B cell (primary cell): ENCODE data around the gene FGD4. TPM values are rescaled to one million over a fixed set of nuclear protein-coding genes. Genes with fewer than 3 reads are reported as not detected.

ENCODE experiments used
- ATAC-seq: fragments of 200-7000 bp; cut with Tn5 transposase; one replicate; pipeline ENCODE4 v1.10.0; 2021; ENCODE audit warnings: low read depth, mild to moderate bottlenecking, moderate number of reproducible peaks, moderate library complexity
- CTCF ChIA-PET: fragments of 350-600 bp; sonication (Branson Sonifier 250); formaldehyde crosslinking; loops from one replicate; lab custom pipeline; 2021; ENCODE audit warnings: antibody characterized with exemption, inconsistent platforms; lab: Charles Lee
- POLR2A ChIA-PET: fragments of 350-600 bp; sonication (Branson Sonifier 250); formaldehyde crosslinking; loops from one replicate; lab custom pipeline; 2021; ENCODE audit warnings: antibody characterized with exemption; lab: Charles Lee
- DNase-seq: peaks from one replicate; pipeline ENCODE4 v3.0.0; 2013
- H2AFZ ChIP-seq: 2 replicates; pipeline ENCODE4 v1.6.1; 2012; ENCODE audit warnings: mild to moderate bottlenecking, low read depth, low read length; ENCODE audit not compliant: insufficient read depth, poor library complexity, severe bottlenecking
- H3K27ac ChIP-seq, 2 donors: 1 replicate in 1 of 2; 2 replicates in 1 of 2; pipeline ENCODE4 v1.5.1; 2012 to 2013; ENCODE audit warnings: low read length in 2 of 2, mild to moderate bottlenecking in 2 of 2, moderate library complexity in 1 of 2
- H3K27me3 ChIP-seq, 4 experiments: fragments of 200-600 bp in 1 of 4; sonication (generic) in 1 of 4; replicated peaks in 1 of 4; 1 replicate in 2 of 4; 2 replicates in 2 of 4; pipeline versions ENCODE4 v1.6.1 to v1.7.0; 2013 to 2016; ENCODE audit warnings: low read length in 3 of 4, mild to moderate bottlenecking in 2 of 4, mixed read lengths in 1 of 4, moderate library complexity in 1 of 4; ENCODE audit not compliant: insufficient read depth in 4 of 4, control insufficient read depth in 3 of 4; ENCODE audit errors: control extremely low read depth in 1 of 4
- H3K36me3 ChIP-seq, 2 experiments: replicated peaks in 1 of 2; 1 replicate in 1 of 2; 2 replicates in 1 of 2; pipeline versions ENCODE4 v1.6.1 to v1.7.1; 2013; ENCODE audit warnings: low read length in 1 of 2; ENCODE audit not compliant: insufficient read depth in 2 of 2, control insufficient read depth in 1 of 2; ENCODE audit errors: control extremely low read depth in 1 of 2, extremely low read depth in 1 of 2
- H3K4me1 ChIP-seq, 2 donors: fragments of 200-600 bp in 1 of 2; sonication (generic) in 1 of 2; 1 replicate in 1 of 2; 2 replicates in 1 of 2; pipeline versions ENCODE4 v1.5.1 to v1.6.1; 2013 to 2017; ENCODE audit warnings: low read length in 2 of 2; ENCODE audit not compliant: control insufficient read depth in 2 of 2, insufficient read depth in 2 of 2
- H3K4me2 ChIP-seq: replicated peaks from 2 replicates; pipeline ENCODE3; 2012; ENCODE audit warnings: mild to moderate bottlenecking, low read depth, low read length; ENCODE audit not compliant: poor library complexity, severe bottlenecking
- H3K4me3 ChIP-seq, 5 experiments: fragments of 200-600 bp in 1 of 5; sonication (generic) in 1 of 5; 1 replicate in 3 of 5; 2 replicates in 2 of 5; pipeline versions ENCODE4 v1.5.1 to v1.7.0; 2011 to 2016; ENCODE audit warnings: low read length in 4 of 5, mild to moderate bottlenecking in 4 of 5, low read depth in 2 of 5, control low read depth in 1 of 5, moderate library complexity in 1 of 5; ENCODE audit not compliant: insufficient read depth in 1 of 5; ENCODE audit errors: control extremely low read depth in 1 of 5, extremely low read depth in 1 of 5
- H3K79me2 ChIP-seq: fragments of 200-600 bp; sonication (generic); one replicate; pipeline ENCODE4 v1.6.0; 2016; ENCODE audit warnings: low read length; ENCODE audit not compliant: control insufficient read depth, insufficient read depth
- H3K9ac ChIP-seq: fragments of 200-600 bp; sonication (generic); 2 replicates; pipeline ENCODE4 v1.6.1; 2017; ENCODE audit warnings: mild to moderate bottlenecking, low read length, moderate library complexity
- H3K9me3 ChIP-seq, 3 donors: one replicate each; pipeline versions ENCODE4 v1.6.1 to v1.7.1; 2013; ENCODE audit warnings: low read length in 2 of 3; ENCODE audit not compliant: control insufficient read depth in 2 of 3, insufficient read depth in 1 of 3; ENCODE audit errors: control extremely low read depth in 1 of 3
- H4K20me1 ChIP-seq: 2 replicates; pipeline ENCODE4 v1.6.0; 2012; ENCODE audit warnings: mild to moderate bottlenecking, low read length; ENCODE audit not compliant: insufficient read depth, control insufficient read depth, poor library complexity, severe bottlenecking
- H3K27ac Mint-ChIP-seq: one replicate; pipeline ENCODE4 v1.8.0; 2021; ENCODE audit warnings: mixed read lengths
- H3K27me3 Mint-ChIP-seq: one replicate; pipeline ENCODE4 v1.8.0; 2021; ENCODE audit warnings: mixed read lengths
- H3K4me1 Mint-ChIP-seq: one replicate; pipeline ENCODE4 v1.8.0; 2021; ENCODE audit warnings: mixed read lengths
- H3K4me3 Mint-ChIP-seq: one replicate; pipeline ENCODE4 v1.8.0; 2021; ENCODE audit warnings: mixed read lengths
- H3K9me3 Mint-ChIP-seq: one replicate; pipeline ENCODE4 v1.8.0; 2022; ENCODE audit warnings: mixed read lengths; ENCODE audit not compliant: insufficient read depth
- EZH2 ChIP-seq: IDR thresholded peaks from 2 replicates; pipeline ENCODE4 v1.6.1; 2012; ENCODE audit warnings: borderline replicate concordance, low read depth, mild to moderate bottlenecking, moderate library complexity, low read length; ENCODE audit not compliant: insufficient read depth, poor library complexity, severe bottlenecking
- WGBS: methylation state at CpG from one replicate; pipeline ENCODE4 v1.1.5; 2013; ENCODE audit warnings: missing lambda C conversion rate; ENCODE audit not compliant: insufficient coverage; 5-methylcytosine and 5-hydroxymethylcytosine counted together
- intact Hi-C: fragments of 100-400 bp; cut with micrococcal nuclease; formaldehyde crosslinking; loops from one replicate; pipeline ENCODE4 v1.10.0; 2022
- polyA plus RNA-seq: library from polyadenylated mRNA; depleted of rRNA; stranded (reverse); fragments of >200 nt; gene quantifications from 2 replicates; pipeline ENCODE4 v1.2.3, GENCODE V29; 2012
- small RNA-seq: library from RNA; depleted of rRNA; stranded (forward); fragments of <200 nt; gene quantifications from one replicate; pipeline ENCODE3, GENCODE V24; 2012; ENCODE audit warnings: low replicate concordance, low read depth; ENCODE audit not compliant: insufficient read length
- total RNA-seq, 2 donors: library from RNA; stranded (reverse); fragments of 120-200 nt in 1 of 2; gene quantifications; 1 replicate in 1 of 2; 2 replicates in 1 of 2; pipeline versions ENCODE4 v1.2.3 to v1.2.4, GENCODE V29; 2013 to 2022
- TF ChIP-seq, protein P1 (sequence below): fragments of 200-600 bp; IDR thresholded peaks from one replicate; pipeline ENCODE4 v1.8.0; 2022; ENCODE audit warnings: antibody characterized with exemption, mild to moderate bottlenecking

Gene FGD4
- total and polyA plus RNA-seq, 2 donors (not counting 1 experiment from before 2014, with no cell fraction given) = 2.1 to 2.8 TPM

DNA sequence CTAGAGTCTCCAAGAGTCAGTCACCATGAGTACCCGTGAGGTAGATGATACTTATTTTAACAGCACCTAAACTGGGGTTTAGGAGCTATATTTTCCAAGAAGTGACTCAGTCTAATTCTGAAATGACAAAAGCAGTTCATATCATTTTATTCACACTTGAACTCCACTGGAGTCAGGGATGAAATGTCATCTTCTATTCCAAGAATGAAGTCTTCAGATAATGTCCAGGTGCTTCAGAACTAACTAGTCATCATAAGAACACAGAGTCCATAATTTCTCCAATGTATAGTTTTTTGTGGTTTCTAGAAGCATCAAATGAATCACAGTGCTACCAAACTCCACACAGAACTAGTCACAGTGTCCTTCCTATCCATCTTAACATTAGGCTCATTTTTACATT lies 293.0 kb downstream of the FGD4 start:
- no peak overlapping the region for H3K4me3 Mint-ChIP-seq
- intact Hi-C loops = no loop called here
- no peak overlapping the region for H2AFZ ChIP-seq
- no peak for DNase-seq
- H3K4me2 ChIP-seq = no peak overlapping the region
- no CpG with 5 or more reads among the region's 1 CpG for WGBS
- no peak for ATAC-seq
- no peak for TF ChIP-seq EZH2
- TF ChIP-seq, protein P1, sequence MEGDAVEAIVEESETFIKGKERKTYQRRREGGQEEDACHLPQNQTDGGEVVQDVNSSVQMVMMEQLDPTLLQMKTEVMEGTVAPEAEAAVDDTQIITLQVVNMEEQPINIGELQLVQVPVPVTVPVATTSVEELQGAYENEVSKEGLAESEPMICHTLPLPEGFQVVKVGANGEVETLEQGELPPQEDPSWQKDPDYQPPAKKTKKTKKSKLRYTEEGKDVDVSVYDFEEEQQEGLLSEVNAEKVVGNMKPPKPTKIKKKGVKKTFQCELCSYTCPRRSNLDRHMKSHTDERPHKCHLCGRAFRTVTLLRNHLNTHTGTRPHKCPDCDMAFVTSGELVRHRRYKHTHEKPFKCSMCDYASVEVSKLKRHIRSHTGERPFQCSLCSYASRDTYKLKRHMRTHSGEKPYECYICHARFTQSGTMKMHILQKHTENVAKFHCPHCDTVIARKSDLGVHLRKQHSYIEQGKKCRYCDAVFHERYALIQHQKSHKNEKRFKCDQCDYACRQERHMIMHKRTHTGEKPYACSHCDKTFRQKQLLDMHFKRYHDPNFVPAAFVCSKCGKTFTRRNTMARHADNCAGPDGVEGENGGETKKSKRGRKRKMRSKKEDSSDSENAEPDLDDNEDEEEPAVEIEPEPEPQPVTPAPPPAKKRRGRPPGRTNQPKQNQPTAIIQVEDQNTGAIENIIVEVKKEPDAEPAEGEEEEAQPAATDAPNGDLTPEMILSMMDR = no peak
- no peak overlapping the region for H3K9ac ChIP-seq
- no peak overlapping the region for H3K4me3 ChIP-seq
- H3K79me2 ChIP-seq = peaks cover 95% of the 10 kb centered on the region
- POLR2A ChIA-PET = no interaction called here
- peaks cover 15% of the 10 kb centered on the region for H3K4me1 Mint-ChIP-seq
- peaks cover 2 to 4% of the 10 kb centered on the region in 2 experiments for H3K36me3 ChIP-seq
- no peaks in the 10 kb centered on the region for H3K9me3 Mint-ChIP-seq
- H3K27ac ChIP-seq = no peak overlapping the region
- no peaks in the 10 kb centered on the region for H3K27me3 Mint-ChIP-seq
- H4K20me1 ChIP-seq = peaks cover 9% of the 10 kb centered on the region
- no peak overlapping the region for H3K27ac Mint-ChIP-seq
- H3K9me3 ChIP-seq = peaks cover 1 to 3% (median 2%) of the 10 kb centered on the region in 3 donors
- H3K4me1 ChIP-seq = no peaks in the 10 kb centered on the region
- no peaks in the 10 kb centered on the region for H3K27me3 ChIP-seq
- CTCF ChIA-PET = no interaction called here

DNA sequence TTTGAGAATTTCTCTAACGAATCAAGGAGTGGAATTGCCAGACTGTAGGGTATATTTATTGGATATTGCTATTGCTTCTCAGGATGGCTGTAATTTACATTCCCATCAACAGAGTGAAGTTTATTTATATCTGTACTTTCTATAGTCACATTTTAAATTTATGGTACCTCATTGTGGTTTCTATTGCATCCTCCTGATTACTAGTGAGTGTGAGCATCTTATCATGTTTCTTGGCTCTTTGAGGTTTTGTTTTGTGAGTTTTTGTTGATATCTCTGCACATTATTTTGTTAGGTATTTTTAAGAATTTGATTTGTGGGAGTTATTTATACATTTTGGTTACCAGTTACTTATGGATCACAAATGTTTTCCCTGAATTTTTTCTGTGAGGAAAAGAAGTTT lies 293.7 kb downstream of the FGD4 start:
- Histone ChIP-seq H3K4me3 (no peak overlapping the region), H4K20me1 (peaks cover 6% of the 10 kb centered on the region), H3K27me3 (no peaks in the 10 kb centered on the region), H3K36me3 (peaks cover 2 to 4% of the 10 kb centered on the region in 2 experiments), H3K4me1 (no peaks in the 10 kb centered on the region), H3K79me2 (peaks cover 93% of the 10 kb centered on the region), H3K27ac (no peak overlapping the region), H3K4me2 (no peak overlapping the region), H3K9ac (no peak overlapping the region), H3K9me3 (peaks cover 1 to 3% (median 2%) of the 10 kb centered on the region in 3 donors), H2AFZ (no peak overlapping the region)
- peaks cover 17% of the 10 kb centered on the region for H3K4me1 Mint-ChIP-seq
- H3K9me3 Mint-ChIP-seq = no peaks in the 10 kb centered on the region
- DNase-seq (no peak), ATAC-seq (no peak)
- POLR2A ChIA-PET = no interaction called here
- H3K27me3 Mint-ChIP-seq = no peaks in the 10 kb centered on the region
- no peak overlapping the region for H3K4me3 Mint-ChIP-seq
- CTCF ChIA-PET = no interaction called here
- intact Hi-C loops = no loop called here
- WGBS = no CpG with 5 or more reads among the region's 1 CpG
- TF ChIP-seq EZH2 = no peak
- TF ChIP-seq, protein P1 = no peak
- no peak overlapping the region for H3K27ac Mint-ChIP-seq

Small RNA genes within 50 kb of the gene (small RNA-seq; reads per million reads assigned to genes)
- gene RF00019 (not detected), gene RNU6-494P (not detected)
